NT2/D1 (cell line): ENCODE results near the gene FAM174C.

ENCODE experiments used
- SUZ12 ChIP-seq: IDR thresholded peaks from 2 replicates; pipeline ENCODE4 v1.6.1; 2011; ENCODE audit not compliant: insufficient read length, insufficient read depth; ENCODE audit errors: extremely low read depth
- YY1 ChIP-seq: IDR thresholded peaks from 2 replicates; pipeline ENCODE4 v1.6.1; 2011; ENCODE audit not compliant: insufficient read length, insufficient read depth
- ZNF274 ChIP-seq: IDR thresholded peaks from 2 replicates; pipeline ENCODE4 v1.6.1; 2011; ENCODE audit warnings: mild to moderate bottlenecking, low read depth, low read length

DNA sequence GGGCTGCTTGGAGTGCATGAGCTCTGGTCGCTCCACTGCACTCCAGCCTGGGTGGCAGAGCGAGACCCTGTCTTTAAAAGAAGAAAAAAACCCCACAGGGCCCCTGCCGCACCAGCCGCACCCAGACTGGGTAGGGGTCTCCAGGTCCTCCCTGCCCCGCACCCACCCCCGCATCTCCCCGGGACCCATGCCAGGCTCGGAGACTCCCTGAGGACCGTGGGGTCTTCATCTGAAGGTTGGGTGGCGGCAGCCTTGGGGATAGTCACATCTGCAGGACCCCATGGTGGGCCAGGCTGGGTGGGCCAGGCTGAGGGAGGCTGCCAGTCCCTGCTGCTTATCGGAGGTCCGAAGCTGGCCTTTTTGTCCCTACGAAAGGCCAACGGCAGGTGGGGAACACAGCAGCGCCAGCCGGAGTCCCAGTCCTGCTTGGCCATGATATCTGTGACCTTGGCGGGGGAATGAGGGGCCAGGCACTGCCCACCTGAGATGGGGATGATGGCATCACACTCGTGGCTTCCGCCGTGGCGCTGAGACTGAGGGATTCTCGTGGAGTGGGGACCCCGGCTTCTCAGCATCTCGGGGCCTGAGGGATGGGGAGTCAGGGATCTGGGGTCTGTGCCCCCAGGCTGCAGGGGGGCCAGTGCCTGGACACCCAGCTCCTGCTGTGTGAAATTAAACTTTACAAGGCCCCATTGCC lies 21.4 kb downstream of the FAM174C start:
- TF ChIP-seq ZNF274 (no peak), YY1 (no peak), SUZ12 (no peak)
